ENCODE measurements around the gene GPR18.

- no peak for TF ChIP-seq CTCF (IDR thresholded peaks at IDR 0.05)
- no peak for TF ChIP-seq POLR2A (IDR thresholded peaks at IDR 0.05)
Observed at GRCh38 chr13:99301056-99301838, 43.1 kb upstream of the GPR18 start.

Measured in uterus (tissue), 2 donors.